Prostate gland (tissue), 2 donors: Measurements from ENCODE around the gene CSNK1A1. TPM values are rescaled to one million over a fixed set of nuclear protein-coding genes. Genes with fewer than 3 reads are reported as not detected.

ENCODE experiments used
- DNase-seq: peaks from one replicate; pipeline ENCODE4 v3.0.0-alpha.2; 2019; ENCODE audit warnings: low spot score
- H3K27ac ChIP-seq, 2 donors: fragments of 200-600 bp; sonication (generic); 2 replicates each; pipeline ENCODE4 v1.5.1; 2017 to 2019
- H3K27me3 ChIP-seq: fragments of 200-600 bp; sonication (generic); replicated peaks from 2 replicates; pipeline ENCODE4 v1.5.1; 2019; ENCODE audit not compliant: insufficient read depth
- H3K36me3 ChIP-seq, 2 donors: fragments of 200-600 bp; sonication (generic); 1 replicate in 1 of 2; 2 replicates in 1 of 2; pipeline versions ENCODE4 v1.5.1 to v1.8.1; 2017 to 2019
- H3K4me1 ChIP-seq: fragments of 200-600 bp; sonication (generic); replicated peaks from 2 replicates; pipeline ENCODE4 v1.5.1; 2019
- H3K4me3 ChIP-seq, 2 donors: fragments of 200-600 bp; sonication (generic); 2 replicates each; pipeline ENCODE4 v1.5.1; 2017 to 2019
- H3K9me3 ChIP-seq: fragments of 200-600 bp; sonication (generic); 2 replicates; pipeline ENCODE4 v1.5.1; 2017
- CTCF ChIP-seq, 4 experiments: fragments of 200-600 bp in 2 of 4; fragments of 450-650 bp in 2 of 4; sonication (generic) in 2 of 4; IDR thresholded peaks; 1 replicate in 3 of 4; 2 replicates in 1 of 4; pipeline ENCODE4 v1.5.1; 2016 to 2019; ENCODE audit warnings: antibody characterized with exemption in 4 of 4, mild to moderate bottlenecking in 2 of 4, moderate library complexity in 2 of 4
- POLR2A ChIP-seq: fragments of 450-650 bp; IDR thresholded peaks from one replicate; pipeline ENCODE4 v1.6.1; 2016; ENCODE audit warnings: antibody characterized with exemption, mild to moderate bottlenecking
- POLR2AphosphoS5 ChIP-seq: sonication (generic); formaldehyde crosslinking; IDR thresholded peaks from one replicate; pipeline ENCODE4 v1.6.1; 2017; ENCODE audit warnings: antibody characterized with exemption
- WGBS: methylation state at CpG from one replicate; pipeline ENCODE4 v1.1.5; 2018; 5-methylcytosine and 5-hydroxymethylcytosine counted together
- intact Hi-C: fragments of 100-400 bp; cut with DNase I; formaldehyde crosslinking; loops from one replicate; pipeline ENCODE4 v1.14.2; 2022
- total RNA-seq, 2 donors: library from RNA; depleted of rRNA; stranded (reverse); fragments of >200 nt; gene quantifications; one replicate each; pipeline ENCODE4 v1.1.0, GENCODE V29; 2016

CSNK1A1 gene
- total RNA-seq, 2 donors from 2014 or later, result 219 to 269 TPM

GRCh38 chr5:149474198-149474597, 77.0 kb downstream of the CSNK1A1 start:
- no peak for TF ChIP-seq POLR2A
- TF ChIP-seq POLR2AphosphoS5, result peak; percentile 45
- TF ChIP-seq CTCF (IDR thresholded peaks at IDR 0.05), result peak in 1 of 4 experiments; percentile 46
- Histone ChIP-seq H3K36me3 (no peaks in the 10 kb centered on the region), H3K4me1 (peaks cover 6% of the 10 kb centered on the region), H3K27me3 (no peaks in the 10 kb centered on the region), H3K27ac (peak overlapping the region in 1 of 2 donors; percentile 48), H3K9me3 (no peaks in the 10 kb centered on the region), H3K4me3 (no peak overlapping the region)
- WGBS, result 55% methylated on average over 3 of the region's 3 CpGs
- intact Hi-C loops, result no loop called here
- DNase-seq, result peak; percentile 58

- Histone ChIP-seq H3K4me3 (no peak overlapping the region), H3K27ac (peak overlapping the region in 1 of 2 donors; percentile 48), H3K4me1 (peaks cover 6% of the 10 kb centered on the region), H3K27me3 (no peaks in the 10 kb centered on the region), H3K36me3 (no peaks in the 10 kb centered on the region), H3K9me3 (no peaks in the 10 kb centered on the region)
- TF ChIP-seq POLR2A, result no peak
- no peak for TF ChIP-seq CTCF (IDR thresholded peaks at IDR 0.05)
- TF ChIP-seq POLR2AphosphoS5, result no peak
- 95% methylated on average over 7 of the region's 7 CpGs for WGBS
- no peak for DNase-seq
- intact Hi-C loops, result no loop called here
These were observed 77.8 kb downstream of the CSNK1A1 start for GRCh38 chr5:149473441-149473840.

- TF ChIP-seq POLR2AphosphoS5 (no peak), CTCF (IDR thresholded peaks at IDR 0.05) (no peak), POLR2A (no peak)
- Histone ChIP-seq H3K9me3 (no peaks in the 10 kb centered on the region), H3K4me3 (no peak overlapping the region), H3K27me3 (no peaks in the 10 kb centered on the region), H3K27ac (peak overlapping the region; percentile 65), H3K36me3 (no peaks in the 10 kb centered on the region), H3K4me1 (peaks cover 6% of the 10 kb centered on the region)
- intact Hi-C loops, result no loop called here
- DNase-seq, result no peak
- WGBS, result 96% methylated on average over 7 of the region's 7 CpGs
These were observed 78.8 kb downstream of the CSNK1A1 start for GRCh38 chr5:149472399-149472798.

GRCh38 chr5:149471406-149472183, 79.6 kb downstream of the CSNK1A1 start:
- TF ChIP-seq CTCF (IDR thresholded peaks at IDR 0.05) (no peak), POLR2AphosphoS5 (peak; percentile 76)
- DNase-seq, result peak; percentile 53
- Histone ChIP-seq H3K27ac (peak overlapping the region; percentile 65), H3K36me3 (no peaks in the 10 kb centered on the region), H3K27me3 (no peaks in the 10 kb centered on the region), H3K4me3 (no peak overlapping the region), H3K9me3 (no peaks in the 10 kb centered on the region), H3K4me1 (peaks cover 6% of the 10 kb centered on the region)
- WGBS, result 43% methylated on average over 15 of the region's 15 CpGs
- intact Hi-C loops, result no loop called here

GRCh38 chr5:149470942-149471341, 80.3 kb downstream of the CSNK1A1 start:
- TF ChIP-seq POLR2AphosphoS5 (no peak), CTCF (IDR thresholded peaks at IDR 0.05) (no peak), POLR2A (no peak)
- H3K27me3 ChIP-seq, result no peaks in the 10 kb centered on the region
- H3K4me1 ChIP-seq, result peaks cover 6% of the 10 kb centered on the region
- no peak overlapping the region for H3K4me3 ChIP-seq
- H3K36me3 ChIP-seq, result no peaks in the 10 kb centered on the region
- no peak for DNase-seq
- no peaks in the 10 kb centered on the region for H3K9me3 ChIP-seq
- WGBS, result 90% methylated on average over 6 of the region's 6 CpGs
- intact Hi-C loops, result no loop called here
- peak overlapping the region; percentile 65 for H3K27ac ChIP-seq
